Stimulated activated CD4-positive, alpha-beta T cell treated with anti-CD3 and anti-CD28 coated beads, Interleukin-12 subunit alpha, Interleukin-12 subunit beta, amount 100 ng/mL, for 48 hours (primary cell): ENCODE measurements around the gene PAX1.

Experiments
- DNase-seq, 3 donors: peaks; one replicate each; pipeline ENCODE4 v3.0.0-alpha.2; 2020; ENCODE audit warnings: low read depth in 2 of 3, low spot score in 1 of 3

PAX1 gene

GRCh38 chr20:21705575-21706260 lies at the start of gene PAX1:
TSS of gene PAX1 (plus strand) at chr20:21705664. CDS start at chr20:21705713, 49 bp downstream.
- DNase-seq, result no peak

- no peak for DNase-seq
Measured at GRCh38 chr20:21656308-21657067, 49.0 kb upstream of the PAX1 start.

GRCh38 chr20:21661488-21662055 lies 43.9 kb upstream of the PAX1 start:
- DNase-seq, result no peak

GRCh38 chr20:21663465-21663864 lies 42.0 kb upstream of the PAX1 start:
- DNase-seq, result no peak

GRCh38 chr20:21665687-21666446 lies 39.6 kb upstream of the PAX1 start:
- DNase-seq, result no peak

GRCh38 chr20:21670126-21670525 lies 35.3 kb upstream of the PAX1 start:
- DNase-seq, result no peak

- no peak for DNase-seq
Measured at GRCh38 chr20:21670981-21671380, 34.5 kb upstream of the PAX1 start.

- DNase-seq, result no peak
Measured at GRCh38 chr20:21677261-21677660, 28.2 kb upstream of the PAX1 start.

GRCh38 chr20:21677781-21678180 lies 27.7 kb upstream of the PAX1 start:
- no peak for DNase-seq

GRCh38 chr20:21681234-21681921 lies 24.1 kb upstream of the PAX1 start:
- DNase-seq, result no peak

- DNase-seq, result no peak
Measured at GRCh38 chr20:21681922-21682318, 23.5 kb upstream of the PAX1 start.

- DNase-seq, result no peak
Measured at GRCh38 chr20:21682521-21682954, 22.9 kb upstream of the PAX1 start.

- no peak for DNase-seq
Measured at GRCh38 chr20:21684671-21685070, 20.8 kb upstream of the PAX1 start.

- no peak for DNase-seq
Measured at GRCh38 chr20:21685981-21686380, 19.5 kb upstream of the PAX1 start.

GRCh38 chr20:21693322-21693721 lies 12.1 kb upstream of the PAX1 start:
- no peak for DNase-seq

- no peak for DNase-seq
Measured at GRCh38 chr20:21698494-21699215, 6.8 kb upstream of the PAX1 start.

GRCh38 chr20:21699216-21699508 lies 6.3 kb upstream of the PAX1 start:
- DNase-seq, result no peak

- no peak for DNase-seq
Measured at GRCh38 chr20:21701171-21701876, 4.1 kb upstream of the PAX1 start.

- DNase-seq, result no peak
Measured at GRCh38 chr20:21702016-21702415, 3.4 kb upstream of the PAX1 start.
